Testis (tissue), 2 donors: ENCODE measurements around the gene TMEM120B.

ENCODE experiments used
- CTCF ChIP-seq, 3 experiments: fragments of 450-650 bp in 2 of 3; fragments of 200-600 bp in 1 of 3; sonication (generic) in 1 of 3; IDR thresholded peaks; one replicate each; pipeline ENCODE4 v1.5.1; 2016 to 2019; ENCODE audit warnings: antibody characterized with exemption in 3 of 3, mild to moderate bottlenecking in 2 of 3, moderate library complexity in 1 of 3
- POLR2A ChIP-seq: fragments of 450-650 bp; IDR thresholded peaks from one replicate; pipeline ENCODE4 v1.6.1; 2017; ENCODE audit warnings: antibody characterized with exemption, mild to moderate bottlenecking, moderate library complexity

GRCh38 chr12:121808623-121809022, 96.1 kb downstream of the TMEM120B start:
- TF ChIP-seq CTCF (IDR thresholded peaks at IDR 0.05) (no peak), POLR2A (no peak)
